ENCODE data around the gene MDK.

DNA sequence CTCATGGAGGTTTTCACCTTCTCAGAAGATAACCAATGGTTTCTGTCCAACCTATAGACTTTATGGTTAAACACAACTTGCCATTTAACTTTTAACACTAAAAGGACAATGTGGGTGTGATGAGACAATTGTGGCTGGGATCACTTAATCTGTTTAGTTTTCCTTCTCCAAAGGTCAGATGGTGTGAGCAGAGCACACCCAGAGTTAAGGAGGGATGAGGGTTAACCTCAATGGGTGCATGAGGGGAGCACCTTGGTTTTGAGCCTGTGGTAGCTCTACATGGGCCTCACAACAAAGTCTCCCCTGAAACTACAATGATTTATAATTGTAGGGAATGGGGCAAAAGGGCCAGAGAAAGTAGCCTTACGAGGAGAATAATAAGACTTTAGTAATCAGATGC lies 39.0 kb downstream of the MDK start:
- TF ChIP-seq, protein P1, sequence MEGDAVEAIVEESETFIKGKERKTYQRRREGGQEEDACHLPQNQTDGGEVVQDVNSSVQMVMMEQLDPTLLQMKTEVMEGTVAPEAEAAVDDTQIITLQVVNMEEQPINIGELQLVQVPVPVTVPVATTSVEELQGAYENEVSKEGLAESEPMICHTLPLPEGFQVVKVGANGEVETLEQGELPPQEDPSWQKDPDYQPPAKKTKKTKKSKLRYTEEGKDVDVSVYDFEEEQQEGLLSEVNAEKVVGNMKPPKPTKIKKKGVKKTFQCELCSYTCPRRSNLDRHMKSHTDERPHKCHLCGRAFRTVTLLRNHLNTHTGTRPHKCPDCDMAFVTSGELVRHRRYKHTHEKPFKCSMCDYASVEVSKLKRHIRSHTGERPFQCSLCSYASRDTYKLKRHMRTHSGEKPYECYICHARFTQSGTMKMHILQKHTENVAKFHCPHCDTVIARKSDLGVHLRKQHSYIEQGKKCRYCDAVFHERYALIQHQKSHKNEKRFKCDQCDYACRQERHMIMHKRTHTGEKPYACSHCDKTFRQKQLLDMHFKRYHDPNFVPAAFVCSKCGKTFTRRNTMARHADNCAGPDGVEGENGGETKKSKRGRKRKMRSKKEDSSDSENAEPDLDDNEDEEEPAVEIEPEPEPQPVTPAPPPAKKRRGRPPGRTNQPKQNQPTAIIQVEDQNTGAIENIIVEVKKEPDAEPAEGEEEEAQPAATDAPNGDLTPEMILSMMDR (IDR thresholded peaks at IDR 0.05; ENCODE audit: low read length) = no peak
- no peak for TF ChIP-seq EZH2 (IDR thresholded peaks at IDR 0.05; ENCODE audit: borderline replicate concordance, low read length)
